Inferior parietal cortex (tissue), 1 donor: Measurements from ENCODE around the gene LYRM9.
"Not testable (repeated sequence)": the region's sequence is repeated elsewhere in the genome, so short reads cannot be mapped to it uniquely, and the experiment has no call there.

Experiments used
- DNase-seq: peaks from one replicate; pipeline ENCODE4 v3.0.0-alpha.2; 2016; ENCODE audit errors: extremely low spot score

Gene LYRM9

GRCh38 chr17:27906226-27906580 is 13.0 kb upstream of the LYRM9 start:
- DNase-seq, result no peak

- no peak for DNase-seq
Observed at GRCh38 chr17:27905447-27906225, 12.5 kb upstream of the LYRM9 start.

GRCh38 chr17:27904534-27905446 is 11.6 kb upstream of the LYRM9 start:
- no peak for DNase-seq

GRCh38 chr17:27904114-27904513 is 10.9 kb upstream of the LYRM9 start:
- no peak for DNase-seq

- no peak for DNase-seq
Observed at GRCh38 chr17:27899525-27899924, 6.4 kb upstream of the LYRM9 start.

- no peak for DNase-seq
Observed at GRCh38 chr17:27898096-27898495, 4.9 kb upstream of the LYRM9 start.

- no peak for DNase-seq
Observed at GRCh38 chr17:27896701-27897100, 3.5 kb upstream of the LYRM9 start.

GRCh38 chr17:27895940-27896535 is 2.9 kb upstream of the LYRM9 start:
- DNase-seq, result no peak

GRCh38 chr17:27895123-27895895 is 2.1 kb upstream of the LYRM9 start:
- no peak for DNase-seq

GRCh38 chr17:27893841-27894503 is 807 bp upstream of the LYRM9 start:
- no peak for DNase-seq

GRCh38 chr17:27892542-27892865 is 661 bp downstream of the LYRM9 start:
- no peak for DNase-seq

- DNase-seq, result no peak
Observed at GRCh38 chr17:27891841-27892240, 1.3 kb downstream of the LYRM9 start.

- no peak for DNase-seq
Observed at GRCh38 chr17:27889711-27890251, 3.4 kb downstream of the LYRM9 start.

- DNase-seq, result no peak
Observed at GRCh38 chr17:27888945-27889344, 4.2 kb downstream of the LYRM9 start.

- DNase-seq, result no peak
Observed at GRCh38 chr17:27888067-27888466, 5.1 kb downstream of the LYRM9 start.

- not testable (repeated sequence) for DNase-seq
Observed at GRCh38 chr17:27886348-27886906, 6.7 kb downstream of the LYRM9 start.

- no peak for DNase-seq
Observed at GRCh38 chr17:27882162-27882840, 10.9 kb downstream of the LYRM9 start.

GRCh38 chr17:27879987-27880608 is 13.1 kb downstream of the LYRM9 start:
- DNase-seq, result peak; percentile 86

GRCh38 chr17:27878776-27879562 is 14.2 kb downstream of the LYRM9 start:
- no peak for DNase-seq
